Fibroblast of lung (primary cell): ENCODE measurements around the gene TFCP2. TPM values are rescaled to one million over a fixed set of nuclear protein-coding genes. Genes with fewer than 3 reads are reported as not detected.

Experiments used
- DNase-seq, 2 donors: peaks; one replicate each; pipeline versions ENCODE4 v3.0.0 to v3.0.0-alpha.2; 2010; ENCODE audit warnings: low read depth in 2 of 2
- H2AFZ ChIP-seq: 2 replicates; pipeline ENCODE4 v1.5.1; 2012; ENCODE audit warnings: low read length, control low read depth, inconsistent platforms
- H3K27ac ChIP-seq: 2 replicates; pipeline ENCODE4 v1.5.1; 2011; ENCODE audit warnings: low read length, control low read depth; ENCODE audit not compliant: insufficient read depth
- H3K27me3 ChIP-seq: 2 replicates; pipeline ENCODE4 v1.5.1; 2011; ENCODE audit warnings: mild to moderate bottlenecking, low read length; ENCODE audit not compliant: control insufficient read depth, insufficient read depth
- H3K36me3 ChIP-seq: 2 replicates; pipeline ENCODE4 v1.5.1; 2011; ENCODE audit warnings: low read length; ENCODE audit not compliant: control insufficient read depth, insufficient read depth
- H3K4me1 ChIP-seq: 2 replicates; pipeline ENCODE4 v1.5.1; 2011; ENCODE audit warnings: low read length; ENCODE audit not compliant: control insufficient read depth, insufficient read depth; ENCODE audit errors: extremely low read depth
- H3K4me2 ChIP-seq: 2 replicates; pipeline ENCODE4 v1.5.1; 2011; ENCODE audit warnings: low read length, control low read depth; ENCODE audit not compliant: insufficient read depth; ENCODE audit errors: extremely low read depth
- H3K4me3 ChIP-seq, 4 experiments: fragments of 200-600 bp in 1 of 4; sonication (generic) in 1 of 4; replicated peaks in 1 of 4; 2 replicates each; pipeline ENCODE4 v1.5.1; 2011 to 2016; ENCODE audit warnings: low read length in 4 of 4, low read depth in 3 of 4, mild to moderate bottlenecking in 3 of 4, control low read depth in 2 of 4, inconsistent platforms in 1 of 4, mixed read lengths in 1 of 4; ENCODE audit not compliant: insufficient read depth in 1 of 4; ENCODE audit errors: control extremely low read depth in 1 of 4
- H3K79me2 ChIP-seq: 2 replicates; pipeline ENCODE4 v1.5.1; 2012; ENCODE audit warnings: mild to moderate bottlenecking, low read length, inconsistent platforms; ENCODE audit not compliant: control insufficient read depth, insufficient read depth
- H3K9ac ChIP-seq: 2 replicates; pipeline ENCODE4 v1.5.1; 2011; ENCODE audit warnings: mild to moderate bottlenecking, low read length, control low read depth; ENCODE audit not compliant: insufficient read depth
- H3K9me3 ChIP-seq: 2 replicates; pipeline ENCODE4 v1.5.1; 2012; ENCODE audit warnings: low read depth, low read length; ENCODE audit not compliant: control insufficient read depth, insufficient read depth
- H4K20me1 ChIP-seq: 2 replicates; pipeline ENCODE4 v1.5.1; 2011; ENCODE audit warnings: low read length; ENCODE audit not compliant: control insufficient read depth, insufficient read depth; ENCODE audit errors: extremely low read depth
- EZH2 ChIP-seq: IDR thresholded peaks from 2 replicates; pipeline ENCODE4 v1.5.1; 2012; ENCODE audit warnings: low read length, control low read depth, mild to moderate bottlenecking; ENCODE audit errors: missing control alignments
- polyA plus RNA-seq, 2 donors: library from polyadenylated mRNA; depleted of rRNA in 1 of 2; stranded (reverse) in 1 of 2; unstranded in 1 of 2; fragments of >200 nt; gene quantifications; 2 replicates each; pipeline ENCODE4 v1.2.1, GENCODE V29; 2011 to 2012; ENCODE audit warnings: missing spikeins in 1 of 2
- total RNA-seq: library from RNA; depleted of rRNA; stranded (reverse); fragments of >200 nt; gene quantifications from 2 replicates; pipeline ENCODE4 v1.2.1, GENCODE V29; 2014
- TF ChIP-seq, protein P1 (sequence below), 2 donors: IDR thresholded peaks in 1 of 2; conservative IDR thresholded peaks in 1 of 2; 1 replicate in 1 of 2; 2 replicates in 1 of 2; pipeline ENCODE4 v1.5.1; 2011 to 2012; ENCODE audit warnings: low read length in 2 of 2, control low read depth in 1 of 2, inconsistent platforms in 1 of 2, low read depth in 1 of 2, mild to moderate bottlenecking in 1 of 2

The TFCP2 gene
- total and polyA plus RNA-seq, 2 donors (not counting 1 experiment from before 2014, with no cell fraction given), result 9.4 to 23.0 TPM

DNA sequence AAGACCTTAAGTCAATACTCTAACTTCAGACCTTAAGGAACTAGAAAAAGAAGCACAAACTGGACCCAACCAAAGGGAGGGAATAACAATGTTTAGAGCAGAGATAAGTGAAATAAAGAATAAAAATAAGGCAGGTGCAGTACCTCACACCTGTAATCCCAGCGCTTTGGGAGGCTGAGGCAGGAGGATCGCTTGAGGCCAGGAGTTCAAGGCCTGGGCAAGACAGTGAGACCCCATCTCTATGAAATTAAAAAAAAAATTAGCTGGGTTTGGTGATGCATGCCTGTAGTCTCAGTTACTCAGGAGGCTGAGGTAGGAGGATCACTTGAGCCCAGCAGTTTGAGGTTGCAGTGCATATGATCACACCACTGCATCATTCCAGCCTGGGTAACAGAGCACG, 9.1 kb downstream of the TFCP2 start:
- Histone ChIP-seq H3K4me3 (no peak overlapping the region), H4K20me1 (no peaks in the 10 kb centered on the region), H3K9ac (no peak overlapping the region), H3K27ac (no peak overlapping the region), H3K4me1 (no peaks in the 10 kb centered on the region), H3K4me2 (no peak overlapping the region), H3K27me3 (no peaks in the 10 kb centered on the region), H3K79me2 (peaks cover 35% of the 10 kb centered on the region), H3K9me3 (no peaks in the 10 kb centered on the region), H2AFZ (no peak overlapping the region), H3K36me3 (no peaks in the 10 kb centered on the region)
- DNase-seq, result no peak
- TF ChIP-seq, protein P1, sequence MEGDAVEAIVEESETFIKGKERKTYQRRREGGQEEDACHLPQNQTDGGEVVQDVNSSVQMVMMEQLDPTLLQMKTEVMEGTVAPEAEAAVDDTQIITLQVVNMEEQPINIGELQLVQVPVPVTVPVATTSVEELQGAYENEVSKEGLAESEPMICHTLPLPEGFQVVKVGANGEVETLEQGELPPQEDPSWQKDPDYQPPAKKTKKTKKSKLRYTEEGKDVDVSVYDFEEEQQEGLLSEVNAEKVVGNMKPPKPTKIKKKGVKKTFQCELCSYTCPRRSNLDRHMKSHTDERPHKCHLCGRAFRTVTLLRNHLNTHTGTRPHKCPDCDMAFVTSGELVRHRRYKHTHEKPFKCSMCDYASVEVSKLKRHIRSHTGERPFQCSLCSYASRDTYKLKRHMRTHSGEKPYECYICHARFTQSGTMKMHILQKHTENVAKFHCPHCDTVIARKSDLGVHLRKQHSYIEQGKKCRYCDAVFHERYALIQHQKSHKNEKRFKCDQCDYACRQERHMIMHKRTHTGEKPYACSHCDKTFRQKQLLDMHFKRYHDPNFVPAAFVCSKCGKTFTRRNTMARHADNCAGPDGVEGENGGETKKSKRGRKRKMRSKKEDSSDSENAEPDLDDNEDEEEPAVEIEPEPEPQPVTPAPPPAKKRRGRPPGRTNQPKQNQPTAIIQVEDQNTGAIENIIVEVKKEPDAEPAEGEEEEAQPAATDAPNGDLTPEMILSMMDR (conservative IDR thresholded peaks at IDR 0.05 in 1 of 2, IDR thresholded peaks at IDR 0.05 in 1 of 2; ENCODE audit: low read depth in 1 of 2, low read length in 2 of 2), result no peak
- no peak for TF ChIP-seq EZH2

DNA sequence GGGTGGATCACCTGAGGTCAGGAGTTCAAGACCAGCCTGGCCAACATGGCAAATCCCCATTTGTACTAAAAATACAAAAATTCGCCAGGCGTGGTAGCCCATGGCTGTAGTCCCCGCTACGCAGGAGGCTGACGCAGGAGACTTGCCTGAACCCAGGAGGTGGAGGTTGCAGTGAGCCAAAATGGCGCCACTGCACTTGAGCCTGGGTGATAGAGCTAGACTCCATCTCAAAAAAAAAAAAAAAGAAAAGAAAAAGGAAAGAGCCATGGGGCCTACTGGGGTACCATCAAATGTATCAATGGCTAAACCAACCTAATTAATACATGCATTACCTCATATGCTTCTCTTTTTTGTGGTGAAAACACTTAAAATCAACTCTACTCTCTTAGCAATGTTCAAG, 10.7 kb downstream of the TFCP2 start:
- no peak overlapping the region for H3K4me2 ChIP-seq
- H3K9ac ChIP-seq, result no peak overlapping the region
- TF ChIP-seq EZH2, result no peak
- TF ChIP-seq, protein P1 (conservative IDR thresholded peaks at IDR 0.05 in 1 of 2, IDR thresholded peaks at IDR 0.05 in 1 of 2; ENCODE audit: low read depth in 1 of 2, low read length in 2 of 2), result no peak
- no peak overlapping the region for H3K4me3 ChIP-seq
- no peaks in the 10 kb centered on the region for H3K27me3 ChIP-seq
- no peaks in the 10 kb centered on the region for H3K9me3 ChIP-seq
- no peak for DNase-seq
- no peaks in the 10 kb centered on the region for H3K4me1 ChIP-seq
- H3K79me2 ChIP-seq, result peaks cover 24% of the 10 kb centered on the region
- H3K27ac ChIP-seq, result no peak overlapping the region
- no peak overlapping the region for H2AFZ ChIP-seq
- H3K36me3 ChIP-seq, result no peaks in the 10 kb centered on the region
- no peaks in the 10 kb centered on the region for H4K20me1 ChIP-seq

GRCh38 chr12:51160814-51161459, 12.0 kb downstream of the TFCP2 start:
- Histone ChIP-seq H3K79me2 (peaks cover 17% of the 10 kb centered on the region), H3K27me3 (no peaks in the 10 kb centered on the region), H3K27ac (no peak overlapping the region), H2AFZ (no peak overlapping the region), H3K36me3 (no peaks in the 10 kb centered on the region), H3K9me3 (no peaks in the 10 kb centered on the region), H3K4me2 (no peak overlapping the region), H3K4me1 (no peaks in the 10 kb centered on the region), H3K4me3 (no peak overlapping the region), H4K20me1 (no peaks in the 10 kb centered on the region), H3K9ac (no peak overlapping the region)
- TF ChIP-seq EZH2, result no peak
- TF ChIP-seq, protein P1 (conservative IDR thresholded peaks at IDR 0.05 in 1 of 2, IDR thresholded peaks at IDR 0.05 in 1 of 2; ENCODE audit: low read depth in 1 of 2, low read length in 2 of 2), result no peak
- peak in 1 of 2 donors; percentile 21 for DNase-seq
